Testis (tissue), 3 donors: ENCODE data around the gene KIF26B. TPM values are rescaled to one million over a fixed set of nuclear protein-coding genes. Genes with fewer than 3 reads are reported as not detected.

ENCODE experiments used
- DNase-seq: peaks from one replicate; pipeline ENCODE4 v3.0.0-alpha.2; 2019
- H3K27ac ChIP-seq, 2 donors: fragments of 200-600 bp; sonication (generic); one replicate each; pipeline ENCODE4 v1.5.1; 2019
- H3K27me3 ChIP-seq: fragments of 200-600 bp; sonication (generic); one replicate; pipeline ENCODE4 v1.5.1; 2019
- H3K36me3 ChIP-seq: fragments of 200-600 bp; sonication (generic); one replicate; pipeline ENCODE4 v1.5.1; 2017; ENCODE audit warnings: low read depth; ENCODE audit errors: missing control alignments
- H3K4me1 ChIP-seq: fragments of 200-600 bp; sonication (generic); one replicate; pipeline ENCODE4 v1.5.1; 2019
- H3K4me3 ChIP-seq, 2 donors: fragments of 200-600 bp; sonication (generic); one replicate each; pipeline ENCODE4 v1.5.1; 2017 to 2019
- H3K9me3 ChIP-seq: fragments of 200-600 bp; sonication (generic); one replicate; pipeline ENCODE4 v1.5.1; 2017
- POLR2A ChIP-seq: fragments of 450-650 bp; IDR thresholded peaks from one replicate; pipeline ENCODE4 v1.6.1; 2017; ENCODE audit warnings: antibody characterized with exemption, mild to moderate bottlenecking, moderate library complexity
- WGBS, 2 donors: methylation state at CpG; one replicate each; pipeline ENCODE4 v1.1.5; 2018; 5-methylcytosine and 5-hydroxymethylcytosine counted together
- intact Hi-C: fragments of 100-400 bp; cut with DNase I; formaldehyde crosslinking; loops from one replicate; pipeline ENCODE4 v1.15.1; 2023; ENCODE audit warnings: low total_unique reads
- polyA plus RNA-seq: library from polyadenylated mRNA; stranded (reverse); fragments of 350-450 nt; fragmentation: Illumina TruSeq; extraction: RNeasy Lipid Tissue Mini Kit (QIAGEN cat#74804); gene quantifications from one replicate; pipeline ENCODE4 v1.2.3, GENCODE V29; 2014; ENCODE audit warnings: low read depth, low replicate concordance; ENCODE audit not compliant: insufficient read depth
- total RNA-seq, 2 donors: library from RNA; depleted of rRNA; stranded (reverse); fragments of >200 nt; gene quantifications; one replicate each; pipeline ENCODE4 v1.2.3, GENCODE V29; 2016
- TF ChIP-seq, protein P1 (sequence below), 3 experiments: fragments of 450-650 bp in 2 of 3; fragments of 200-600 bp in 1 of 3; sonication (generic) in 1 of 3; IDR thresholded peaks; one replicate each; pipeline ENCODE4 v1.5.1; 2016 to 2019; ENCODE audit warnings: antibody characterized with exemption in 3 of 3, mild to moderate bottlenecking in 2 of 3, moderate library complexity in 1 of 3

Gene KIF26B
- total and polyA plus RNA-seq, 3 donors from 2014 or later: 3.0 to 4.8 (median 3.1) TPM

DNA sequence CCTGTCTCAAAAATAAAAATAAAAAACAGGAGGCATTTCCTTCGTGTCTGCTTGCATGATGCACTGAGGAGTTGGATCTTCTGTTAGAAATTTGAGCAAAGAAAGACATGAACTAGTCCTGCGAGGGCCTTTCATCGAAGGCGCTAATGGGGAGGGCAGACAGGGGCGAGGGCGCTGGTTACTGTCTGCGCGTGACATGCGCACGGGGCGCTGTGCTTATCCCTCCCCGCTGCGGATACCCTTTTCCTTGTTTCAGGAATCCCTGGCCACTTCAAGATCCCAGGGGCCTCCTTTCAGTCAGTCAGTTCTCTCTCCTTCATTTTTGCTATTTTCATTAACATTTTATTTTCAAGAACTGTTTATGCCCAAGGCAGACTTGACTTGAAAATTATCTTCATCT is 545.8 kb downstream of the KIF26B start:
- no peaks in the 10 kb centered on the region for H3K4me1 ChIP-seq
- H3K4me3 ChIP-seq: no peak overlapping the region
- no peak overlapping the region for H3K27ac ChIP-seq
- no peak for TF ChIP-seq POLR2A
- TF ChIP-seq, protein P1, sequence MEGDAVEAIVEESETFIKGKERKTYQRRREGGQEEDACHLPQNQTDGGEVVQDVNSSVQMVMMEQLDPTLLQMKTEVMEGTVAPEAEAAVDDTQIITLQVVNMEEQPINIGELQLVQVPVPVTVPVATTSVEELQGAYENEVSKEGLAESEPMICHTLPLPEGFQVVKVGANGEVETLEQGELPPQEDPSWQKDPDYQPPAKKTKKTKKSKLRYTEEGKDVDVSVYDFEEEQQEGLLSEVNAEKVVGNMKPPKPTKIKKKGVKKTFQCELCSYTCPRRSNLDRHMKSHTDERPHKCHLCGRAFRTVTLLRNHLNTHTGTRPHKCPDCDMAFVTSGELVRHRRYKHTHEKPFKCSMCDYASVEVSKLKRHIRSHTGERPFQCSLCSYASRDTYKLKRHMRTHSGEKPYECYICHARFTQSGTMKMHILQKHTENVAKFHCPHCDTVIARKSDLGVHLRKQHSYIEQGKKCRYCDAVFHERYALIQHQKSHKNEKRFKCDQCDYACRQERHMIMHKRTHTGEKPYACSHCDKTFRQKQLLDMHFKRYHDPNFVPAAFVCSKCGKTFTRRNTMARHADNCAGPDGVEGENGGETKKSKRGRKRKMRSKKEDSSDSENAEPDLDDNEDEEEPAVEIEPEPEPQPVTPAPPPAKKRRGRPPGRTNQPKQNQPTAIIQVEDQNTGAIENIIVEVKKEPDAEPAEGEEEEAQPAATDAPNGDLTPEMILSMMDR (IDR thresholded peaks at IDR 0.05): no peak
- WGBS, 2 donors: 95 to 96% methylated on average over 13 of the region's 13 CpGs
- no peak for DNase-seq
- H3K27me3 ChIP-seq: no peaks in the 10 kb centered on the region
- H3K9me3 ChIP-seq: no peaks in the 10 kb centered on the region
- intact Hi-C loops: no loop called here
- no peaks in the 10 kb centered on the region for H3K36me3 ChIP-seq

DNA sequence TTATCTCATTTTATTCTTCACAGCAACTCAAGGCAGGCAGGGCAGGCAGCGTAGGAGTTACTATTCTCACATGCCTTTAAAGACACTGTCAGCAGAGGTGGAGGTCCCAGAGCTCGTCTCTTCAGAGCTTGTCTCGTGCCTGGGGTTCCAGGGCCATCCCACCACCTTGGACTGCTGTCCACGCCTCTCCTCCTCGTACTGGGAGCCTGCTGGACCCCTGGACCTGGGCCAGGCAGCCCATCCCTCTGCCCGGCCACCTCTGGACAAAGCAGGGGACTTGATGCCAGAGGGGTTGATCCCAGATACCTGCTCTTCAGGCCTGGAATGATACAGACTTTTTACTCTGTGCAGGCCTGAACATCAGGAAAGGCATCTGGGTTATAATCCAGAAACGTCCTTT is 546.8 kb downstream of the KIF26B start:
- H3K27ac ChIP-seq: no peak overlapping the region
- WGBS, 2 donors: 88 to 91% methylated on average over 7 of the region's 7 CpGs
- no peaks in the 10 kb centered on the region for H3K27me3 ChIP-seq
- no peak for DNase-seq
- H3K9me3 ChIP-seq: no peaks in the 10 kb centered on the region
- H3K4me3 ChIP-seq: no peak overlapping the region
- TF ChIP-seq, protein P1 (IDR thresholded peaks at IDR 0.05): no peak
- no peak for TF ChIP-seq POLR2A
- H3K4me1 ChIP-seq: no peaks in the 10 kb centered on the region
- intact Hi-C loops: no loop called here
- no peaks in the 10 kb centered on the region for H3K36me3 ChIP-seq

DNA sequence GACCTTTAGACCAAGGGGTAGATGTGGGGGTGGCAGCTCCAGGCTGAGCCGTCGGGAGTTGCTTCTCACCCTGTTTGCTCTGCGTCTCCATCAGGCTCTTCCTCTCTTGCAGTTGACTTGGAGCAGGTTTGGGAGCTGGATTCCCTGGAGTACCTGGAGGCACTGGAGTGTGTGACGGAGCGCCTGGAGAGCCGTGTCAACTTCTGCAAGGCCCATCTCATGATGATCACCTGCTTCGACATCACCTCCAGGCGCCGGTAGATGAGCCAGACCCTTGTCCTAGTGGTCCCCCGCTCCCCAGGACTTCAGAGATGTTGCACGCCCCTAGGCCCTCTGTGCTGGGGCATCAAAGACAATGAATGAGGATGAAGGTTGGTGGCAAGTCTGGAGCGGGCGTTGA is 547.6 kb downstream of the KIF26B start:
- intact Hi-C loops: no loop called here
- H3K9me3 ChIP-seq: no peaks in the 10 kb centered on the region
- no peaks in the 10 kb centered on the region for H3K36me3 ChIP-seq
- no peaks in the 10 kb centered on the region for H3K27me3 ChIP-seq
- DNase-seq: no peak
- WGBS, 2 donors: 94 to 96% methylated on average over 11 to 13 of the region's 13 CpGs
- no peaks in the 10 kb centered on the region for H3K4me1 ChIP-seq
- no peak for TF ChIP-seq POLR2A
- TF ChIP-seq, protein P1 (IDR thresholded peaks at IDR 0.05): no peak
- H3K27ac ChIP-seq: no peak overlapping the region
- no peak overlapping the region for H3K4me3 ChIP-seq

DNA sequence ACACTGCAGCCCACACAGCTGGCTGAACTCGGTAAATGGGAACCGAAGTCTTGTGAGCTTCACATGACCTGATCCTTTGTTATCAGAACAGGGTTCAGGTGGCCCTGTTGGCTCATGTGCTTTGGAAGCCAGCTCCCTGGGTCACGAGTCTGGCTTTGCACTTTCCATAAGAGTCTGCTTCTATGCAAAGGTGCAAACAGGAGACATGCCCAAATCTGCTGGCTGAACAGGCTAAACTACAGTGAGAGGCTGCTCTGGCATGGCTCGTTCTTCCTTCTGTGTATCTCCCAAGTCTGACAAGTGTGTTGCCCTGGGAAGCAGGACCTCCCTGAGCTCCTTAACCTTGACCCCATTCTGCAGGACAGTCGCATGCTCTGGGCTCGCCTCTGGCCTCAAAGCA is 549.6 kb downstream of the KIF26B start:
- Histone ChIP-seq H3K9me3 (no peaks in the 10 kb centered on the region), H3K27ac (no peak overlapping the region), H3K4me3 (no peak overlapping the region), H3K4me1 (no peaks in the 10 kb centered on the region), H3K27me3 (no peaks in the 10 kb centered on the region), H3K36me3 (no peaks in the 10 kb centered on the region)
- TF ChIP-seq, protein P1 (IDR thresholded peaks at IDR 0.05): no peak
- TF ChIP-seq POLR2A: no peak
- intact Hi-C loops: no loop called here
- WGBS, 2 donors: 56 to 77% methylated on average over 4 to 6 of the region's 6 CpGs
- no peak for DNase-seq

DNA sequence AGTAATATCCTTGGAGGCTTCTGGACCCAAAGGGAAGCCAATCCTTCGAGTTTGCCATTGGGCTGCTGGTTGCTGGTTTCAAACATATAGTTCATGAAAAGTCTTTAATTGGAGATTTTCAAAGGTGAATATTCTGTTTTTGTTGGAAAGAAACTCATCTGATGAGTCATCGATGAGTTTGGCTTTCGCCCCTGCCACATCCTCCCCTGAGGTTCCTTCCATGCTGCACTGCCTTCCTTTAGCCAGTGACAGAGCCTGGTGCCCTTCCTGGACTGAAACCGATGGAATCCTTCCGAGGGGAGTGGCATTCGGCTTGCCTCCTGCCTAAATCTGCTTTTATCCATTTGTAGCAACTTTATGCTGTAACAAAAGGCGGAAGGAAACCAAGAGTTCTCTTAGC is 550.0 kb downstream of the KIF26B start:
- intact Hi-C loops: no loop called here
- DNase-seq: no peak
- Histone ChIP-seq H3K36me3 (no peaks in the 10 kb centered on the region), H3K9me3 (no peaks in the 10 kb centered on the region), H3K27me3 (no peaks in the 10 kb centered on the region), H3K4me3 (no peak overlapping the region), H3K27ac (no peak overlapping the region), H3K4me1 (no peaks in the 10 kb centered on the region)
- TF ChIP-seq, protein P1 (IDR thresholded peaks at IDR 0.05): no peak
- TF ChIP-seq POLR2A: no peak
- 72 to 86% methylated on average over 7 of the region's 7 CpGs for WGBS, 2 donors
